Naive thymus-derived CD4-positive, alpha-beta T cell (primary cell): Measurements from ENCODE around the gene RRAGC. TPM values are rescaled to one million over a fixed set of nuclear protein-coding genes. Genes with fewer than 3 reads are reported as not detected.
"Not testable (repeated sequence)": the region's sequence is repeated elsewhere in the genome, so short reads cannot be mapped to it uniquely, and the experiment has no call there.

Experiments
- ATAC-seq: fragments of 150-1000 bp; cut with Tn5 transposase; 2 replicates; pipeline ENCODE4 v1.10.0; 2021; ENCODE audit warnings: mild to moderate bottlenecking, moderate library complexity
- CTCF ChIA-PET: fragments of 350-600 bp; sonication (Branson Sonifier 250); formaldehyde crosslinking; loops from one replicate; lab custom pipeline; 2021; ENCODE audit warnings: antibody characterized with exemption; lab: Charles Lee
- POLR2A ChIA-PET: fragments of 350-600 bp; sonication (Branson Sonifier 250); formaldehyde crosslinking; loops from one replicate; lab custom pipeline; 2021; ENCODE audit warnings: antibody characterized with exemption, inconsistent platforms; lab: Charles Lee
- DNase-seq, 9 donors: peaks; one replicate each; pipeline versions ENCODE4 v3.0.0 to v3.0.0-alpha.2; 2020 to 2022; ENCODE audit warnings: mixed read lengths in 1 of 9
- H3K27ac ChIP-seq: one replicate; pipeline ENCODE4 v1.7.0; 2013; ENCODE audit warnings: mild to moderate bottlenecking, low read depth, low read length, moderate library complexity
- H3K27me3 ChIP-seq, 2 donors: one replicate each; pipeline ENCODE4 v1.7.0; 2013; ENCODE audit warnings: low read length in 2 of 2, mild to moderate bottlenecking in 2 of 2, moderate library complexity in 2 of 2; ENCODE audit not compliant: control insufficient read depth in 2 of 2, insufficient read depth in 2 of 2
- H3K36me3 ChIP-seq, 3 experiments: 1 replicate in 2 of 3; 2 replicates in 1 of 3; pipeline ENCODE4 v1.7.0; 2013; ENCODE audit warnings: low read length in 3 of 3, mild to moderate bottlenecking in 3 of 3, moderate library complexity in 1 of 3; ENCODE audit not compliant: insufficient read depth in 3 of 3, control insufficient read depth in 2 of 3
- H3K4me1 ChIP-seq, 2 donors: one replicate each; pipeline ENCODE4 v1.7.0; 2013; ENCODE audit warnings: low read length in 2 of 2, mild to moderate bottlenecking in 2 of 2, moderate library complexity in 1 of 2; ENCODE audit not compliant: control insufficient read depth in 2 of 2, insufficient read depth in 2 of 2
- H3K4me3 ChIP-seq: 2 replicates; pipeline ENCODE4 v1.7.0; 2013; ENCODE audit warnings: mild to moderate bottlenecking, low read length
- H3K9me3 ChIP-seq, 3 experiments: 1 replicate in 2 of 3; 2 replicates in 1 of 3; pipeline ENCODE4 v1.7.0; 2013; ENCODE audit warnings: low read length in 3 of 3; ENCODE audit not compliant: control insufficient read depth in 2 of 3
- H3K27ac Mint-ChIP-seq, 9 donors: one replicate each; pipeline ENCODE4 v1.8.0; 2020 to 2022; ENCODE audit warnings: mixed read lengths in 9 of 9, mild to moderate bottlenecking in 8 of 9, moderate library complexity in 5 of 9, inconsistent platforms in 2 of 9
- H3K27me3 Mint-ChIP-seq, 5 donors: one replicate each; pipeline ENCODE4 v1.8.0; 2021 to 2022; ENCODE audit warnings: mixed read lengths in 5 of 5, mild to moderate bottlenecking in 1 of 5
- H3K36me3 Mint-ChIP-seq, 5 donors: one replicate each; pipeline ENCODE4 v1.8.0; 2020 to 2022; ENCODE audit warnings: mixed read lengths in 5 of 5, mild to moderate bottlenecking in 3 of 5, inconsistent platforms in 1 of 5
- H3K4me1 Mint-ChIP-seq, 7 donors: one replicate each; pipeline ENCODE4 v1.8.0; 2020 to 2022; ENCODE audit warnings: mixed read lengths in 7 of 7, mild to moderate bottlenecking in 3 of 7, inconsistent platforms in 1 of 7
- H3K4me3 Mint-ChIP-seq, 10 donors: one replicate each; pipeline ENCODE4 v1.8.0; 2020 to 2022; ENCODE audit warnings: mild to moderate bottlenecking in 10 of 10, mixed read lengths in 10 of 10, moderate library complexity in 6 of 10, inconsistent platforms in 2 of 10
- H3K9me3 Mint-ChIP-seq, 11 donors: one replicate each; pipeline ENCODE4 v1.8.0; 2020 to 2022; ENCODE audit warnings: mixed read lengths in 11 of 11, mild to moderate bottlenecking in 4 of 11, inconsistent platforms in 1 of 11, moderate library complexity in 1 of 11
- intact Hi-C, 2 donors: fragments of 100-400 bp; cut with micrococcal nuclease; formaldehyde crosslinking; loops; one replicate each; pipeline ENCODE4 v1.15.1; 2023
- polyA plus RNA-seq, 2 donors: library from polyadenylated mRNA; unstranded; fragments of 300-500 nt; fragmentation: Illumina TruSeq; gene quantifications; one replicate each; pipeline ENCODE4 v1.2.3, GENCODE V29; 2021
- total RNA-seq, 6 experiments: library from RNA in 5 of 6; stranded (reverse) in 5 of 6; gene quantifications; 1 replicate in 5 of 6; 2 replicates in 1 of 6; pipeline ENCODE4 v1.2.3 and lab custom pipeline; 2021 to 2026

The RRAGC gene
- total and polyA plus RNA-seq, 7 experiments from 2014 or later: 6.6 to 24.4 (median 16.2) TPM

DNA sequence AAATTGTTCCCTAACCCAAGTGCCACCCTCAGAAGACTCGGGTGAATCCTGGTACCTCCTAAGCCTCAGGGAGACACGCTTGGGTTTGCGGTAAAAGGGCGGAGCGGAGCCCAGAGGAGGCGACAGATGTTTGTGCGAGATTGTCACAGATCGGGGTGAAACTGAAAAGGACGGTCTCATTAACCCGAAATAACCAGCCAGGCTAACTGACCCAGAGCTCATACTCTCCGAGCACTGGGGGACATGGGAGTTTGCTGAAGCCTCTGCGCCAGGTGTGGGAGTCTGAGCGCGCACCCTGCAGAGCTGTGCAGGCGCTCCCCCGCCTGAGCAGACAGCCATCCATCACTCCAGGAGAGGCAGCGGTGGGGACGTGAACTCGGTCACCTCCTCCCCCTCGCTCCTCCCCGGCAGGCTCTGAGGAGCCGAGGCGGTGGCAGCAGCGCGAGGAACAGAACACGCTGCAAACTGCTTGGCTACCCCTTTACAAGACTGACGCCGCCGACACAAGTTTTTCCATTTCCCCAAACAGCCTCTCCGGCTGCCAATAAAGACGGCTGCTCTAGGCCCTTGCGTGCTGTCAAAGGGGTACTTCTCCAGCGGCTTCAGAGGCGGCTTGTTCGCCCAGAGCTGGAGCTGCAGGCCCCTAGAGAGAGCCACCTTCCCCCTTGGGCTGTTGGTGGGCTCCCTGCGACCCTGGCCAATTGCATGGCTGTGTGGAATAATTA lies 43.5 kb downstream of the RRAGC start:
- peak overlapping the region in 8 of 10 donors; percentile 0 to 59 (median 26) for H3K4me3 Mint-ChIP-seq
- intact Hi-C loops: loop anchor here in 1 of 2 donors (5.0 kb wide), 1 partner anchor 789 kb away; no protein-coding TSS in a partner anchor
- peaks cover 0 to 6% (median 0%) of the 10 kb centered on the region in 11 donors for H3K9me3 Mint-ChIP-seq
- Histone ChIP-seq H3K4me3 (no peak overlapping the region), H3K36me3 (no peaks in the 10 kb centered on the region), H3K4me1 (peaks cover 0 to 5% of the 10 kb centered on the region in 2 donors), H3K27me3 (peaks cover 8% of the 10 kb centered on the region in 2 donors), H3K9me3 (no peaks in the 10 kb centered on the region), H3K27ac (no peak overlapping the region)
- CTCF ChIA-PET: no interaction called here
- DNase-seq (no peak), ATAC-seq (peak; percentile 20)
- peaks cover 76 to 85% (median 79%) of the 10 kb centered on the region in 5 donors for H3K27me3 Mint-ChIP-seq
- no peaks in the 10 kb centered on the region for H3K36me3 Mint-ChIP-seq
- H3K4me1 Mint-ChIP-seq: peaks cover 0 to 21% (median 13%) of the 10 kb centered on the region in 7 donors
- POLR2A ChIA-PET: no interaction called here
- no peak overlapping the region for H3K27ac Mint-ChIP-seq

DNA sequence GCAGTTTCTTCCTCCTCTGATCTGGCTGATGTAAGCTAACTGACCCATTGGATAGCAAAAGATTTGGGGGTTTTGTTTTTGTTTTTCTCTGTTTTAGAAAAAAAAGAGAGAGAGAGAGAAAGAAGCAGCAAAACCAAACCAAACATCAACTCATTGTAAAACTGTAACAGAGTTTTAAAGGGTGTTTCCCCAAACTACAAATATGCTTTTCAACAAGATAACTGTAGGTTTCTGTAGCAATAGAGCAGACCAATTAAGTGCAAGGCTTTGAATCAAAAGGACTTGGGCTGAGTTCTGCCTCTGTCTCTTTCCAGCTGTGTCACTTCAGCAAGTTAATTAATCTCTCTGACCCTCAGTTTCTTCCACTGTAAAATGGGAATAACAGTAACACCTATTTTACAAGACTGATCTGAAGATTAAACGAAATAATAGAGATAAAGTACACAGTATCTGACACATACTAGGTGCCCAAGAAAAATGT lies 44.5 kb downstream of the RRAGC start:
- peaks cover 7 to 8% of the 10 kb centered on the region in 2 donors for H3K27me3 ChIP-seq
- H3K4me1 ChIP-seq: peaks cover 0 to 5% of the 10 kb centered on the region in 2 donors
- H3K9me3 ChIP-seq: no peaks in the 10 kb centered on the region
- Mint-ChIP-seq H3K36me3 (no peaks in the 10 kb centered on the region), H3K9me3 (peaks cover 0 to 6% (median 0%) of the 10 kb centered on the region in 11 donors), H3K27ac (no peak overlapping the region), H3K4me3 (no peak overlapping the region), H3K27me3 (peaks cover 74 to 84% (median 81%) of the 10 kb centered on the region in 5 donors), H3K4me1 (peaks cover 0 to 21% (median 13%) of the 10 kb centered on the region in 7 donors)
- POLR2A ChIA-PET: no interaction called here
- no peaks in the 10 kb centered on the region for H3K36me3 ChIP-seq
- intact Hi-C loops: loop anchor here in 1 of 2 donors (5.0 kb wide), 1 partner anchor 788 kb away; no protein-coding TSS in a partner anchor
- no peak overlapping the region for H3K4me3 ChIP-seq
- ATAC-seq (no peak), DNase-seq (no peak)
- H3K27ac ChIP-seq: no peak overlapping the region
- CTCF ChIA-PET: no interaction called here

DNA sequence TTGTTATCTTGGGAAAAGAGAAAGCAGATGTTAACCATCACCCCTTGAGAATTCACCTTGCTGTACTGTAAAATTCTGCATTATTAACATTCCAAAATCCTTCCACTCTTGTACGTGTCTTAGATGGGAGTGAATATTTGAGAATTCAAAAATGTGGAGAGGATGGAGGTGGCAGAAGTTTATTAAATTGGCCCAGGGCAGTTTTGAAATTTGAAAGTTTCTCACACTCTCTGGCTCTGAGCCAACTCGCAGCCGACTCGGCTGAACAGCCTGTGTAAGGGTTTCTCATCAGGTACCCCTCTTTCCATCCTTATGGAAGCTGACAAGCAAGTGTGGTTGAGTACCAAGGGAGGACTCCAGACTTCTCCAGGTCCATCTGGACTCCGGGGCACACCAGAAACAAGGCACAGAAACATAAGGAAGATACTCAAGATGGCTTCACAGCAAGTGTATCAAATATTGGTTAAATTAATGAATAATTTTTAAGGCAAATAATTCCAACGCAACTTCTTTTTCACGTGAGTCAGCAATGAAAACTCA lies 45.1 kb downstream of the RRAGC start:
- no peaks in the 10 kb centered on the region for H3K36me3 Mint-ChIP-seq
- CTCF ChIA-PET: no interaction called here
- peaks cover 3 to 8% of the 10 kb centered on the region in 2 donors for H3K27me3 ChIP-seq

DNA sequence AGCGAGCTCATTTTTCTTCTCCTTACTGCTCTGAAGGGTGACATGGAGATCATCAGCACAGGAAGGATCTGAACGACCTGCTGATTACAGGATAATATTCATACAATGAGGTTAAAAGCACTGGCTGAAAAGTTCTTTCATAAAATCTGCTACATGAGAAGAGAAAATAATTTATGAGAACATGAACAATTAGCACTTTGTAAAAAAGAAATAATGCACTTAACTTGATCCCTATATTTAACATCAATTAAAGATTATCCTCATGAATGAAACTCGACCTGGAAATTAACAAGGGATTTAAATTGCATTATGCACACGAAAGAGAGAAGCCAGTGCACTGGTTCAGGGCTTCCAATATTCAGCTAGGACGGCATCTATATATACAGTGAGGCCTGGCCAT lies 46.6 kb downstream of the RRAGC start:
- ATAC-seq: no peak
- no peak for DNase-seq
- no peaks in the 10 kb centered on the region for H3K36me3 Mint-ChIP-seq
- no peak overlapping the region for H3K4me3 Mint-ChIP-seq
- no peaks in the 10 kb centered on the region for H3K9me3 ChIP-seq
- no peaks in the 10 kb centered on the region for H3K36me3 ChIP-seq
- intact Hi-C loops: no loop called here
- H3K4me1 ChIP-seq: no peaks in the 10 kb centered on the region
- ChIA-PET POLR2A (no interaction called here), CTCF (no interaction called here)
- H3K27ac Mint-ChIP-seq: no peak overlapping the region
- no peak overlapping the region for H3K27ac ChIP-seq
- peaks cover 0 to 3% of the 10 kb centered on the region in 2 donors for H3K27me3 ChIP-seq
- peaks cover 65 to 91% (median 78%) of the 10 kb centered on the region in 5 donors for H3K27me3 Mint-ChIP-seq
- peaks cover 0 to 6% (median 0%) of the 10 kb centered on the region in 11 donors for H3K9me3 Mint-ChIP-seq
- H3K4me3 ChIP-seq: no peak overlapping the region
- peaks cover 0 to 18% (median 9%) of the 10 kb centered on the region in 7 donors for H3K4me1 Mint-ChIP-seq

More for the DNA sequence above, 45.1 kb downstream of the RRAGC start:
- POLR2A ChIA-PET: no interaction called here
- Histone ChIP-seq H3K4me3 (no peak overlapping the region), H3K4me1 (peaks cover 0 to 5% of the 10 kb centered on the region in 2 donors), H3K36me3 (no peaks in the 10 kb centered on the region), H3K27ac (no peak overlapping the region), H3K9me3 (no peaks in the 10 kb centered on the region)
- Mint-ChIP-seq H3K4me1 (peaks cover 0 to 21% (median 13%) of the 10 kb centered on the region in 7 donors), H3K4me3 (no peak overlapping the region), H3K9me3 (peaks cover 0 to 6% (median 0%) of the 10 kb centered on the region in 11 donors), H3K27ac (no peak overlapping the region), H3K27me3 (peaks cover 71 to 81% (median 80%) of the 10 kb centered on the region in 5 donors)
- intact Hi-C loops: no loop called here
- ATAC-seq (no peak), DNase-seq (no peak)

DNA sequence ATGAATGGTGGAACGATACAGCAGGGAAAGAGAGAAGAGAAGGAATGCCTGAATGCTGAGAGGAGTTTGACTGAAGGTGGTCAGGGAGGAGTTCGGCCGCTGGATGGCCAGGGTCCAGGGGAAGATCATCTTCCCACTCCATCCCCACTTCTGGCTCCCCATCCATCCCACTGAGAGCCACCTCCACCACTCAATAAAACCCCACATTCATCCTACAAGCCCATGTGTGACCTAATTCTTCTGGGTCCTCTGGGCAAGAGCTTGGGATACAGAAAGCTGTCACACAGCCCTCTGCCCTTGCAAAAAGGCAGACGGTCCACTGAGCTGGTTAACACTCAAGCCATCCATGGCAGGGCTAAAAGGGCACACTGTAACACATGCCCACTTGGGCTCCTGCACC lies 48.1 kb downstream of the RRAGC start:
- intact Hi-C loops, H3K4me1 ChIP-seq, H3K4me1 Mint-ChIP-seq, H3K9me3 ChIP-seq, H3K27ac ChIP-seq, CTCF ChIA-PET, DNase-seq, H3K4me3 Mint-ChIP-seq, H3K27ac Mint-ChIP-seq, H3K4me3 ChIP-seq, H3K27me3 ChIP-seq, H3K9me3 Mint-ChIP-seq, H3K36me3 ChIP-seq, ATAC-seq, POLR2A ChIA-PET, H3K36me3 Mint-ChIP-seq: not testable (repeated sequence)
- peaks cover 61 to 94% (median 81%) of the 10 kb centered on the region in 5 donors for H3K27me3 Mint-ChIP-seq

DNA sequence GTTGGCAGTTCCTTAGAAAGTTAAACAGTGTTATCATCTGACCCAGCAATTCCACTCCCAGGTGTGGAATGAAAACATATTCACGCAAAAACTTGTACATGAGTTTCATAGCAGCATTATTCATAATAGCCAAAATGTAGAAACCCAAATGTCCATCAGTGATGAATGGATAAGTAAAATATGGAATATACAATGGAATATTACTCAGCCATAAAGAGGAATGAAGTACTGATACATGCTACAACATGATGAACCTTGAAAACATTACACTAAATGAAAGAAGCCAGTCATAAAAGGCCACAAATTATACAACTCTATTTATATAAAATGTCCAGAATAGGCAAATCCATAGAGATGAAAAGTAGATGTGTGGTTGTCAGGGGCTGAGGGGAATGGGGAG lies 53.5 kb downstream of the RRAGC start:
- Histone ChIP-seq H3K27ac (no peak overlapping the region), H3K4me1 (no peaks in the 10 kb centered on the region), H3K27me3 (peaks cover 6 to 10% of the 10 kb centered on the region in 2 donors), H3K9me3 (no peaks in the 10 kb centered on the region), H3K4me3 (no peak overlapping the region), H3K36me3 (no peaks in the 10 kb centered on the region)
- intact Hi-C loops: no loop called here
- H3K9me3 Mint-ChIP-seq: no peaks in the 10 kb centered on the region
- CTCF ChIA-PET: interaction anchor here (0.7 kb wide), 1 partner anchor 701 kb away, joined by 3 read pairs; no protein-coding TSS in a partner anchor
- H3K27me3 Mint-ChIP-seq: peaks cover 59 to 79% (median 72%) of the 10 kb centered on the region in 5 donors
- no peak for ATAC-seq
- no peak for DNase-seq
- no peak overlapping the region for H3K4me3 Mint-ChIP-seq
- peaks cover 5 to 9% (median 6%) of the 10 kb centered on the region in 7 donors for H3K4me1 Mint-ChIP-seq
- POLR2A ChIA-PET: no interaction called here
- no peak overlapping the region for H3K27ac Mint-ChIP-seq
- H3K36me3 Mint-ChIP-seq: peaks cover 0 to 6% (median 0%) of the 10 kb centered on the region in 5 donors
